GM12878 (cell line): ENCODE results near the gene GFM1. TPM values are rescaled to one million over a fixed set of nuclear protein-coding genes. Genes with fewer than 3 reads are reported as not detected.
A peak's percentile ranks its signal among the peaks of the same experiment; 100 is the strongest.

Source experiments
- ATAC-seq: fragments of 200-7000 bp; cut with Tn5 transposase; 3 replicates; pipeline ENCODE4 v1.9.1; 2020; ENCODE audit warnings: mild to moderate bottlenecking, moderate library complexity
- BruUV-seq: library from RNA; stranded (reverse); fragments of 400-500 nt; replicated peaks from 2 replicates; lab custom pipeline; 2021; lab: Mats Ljungman, UMichigan
- CTCF ChIA-PET: fragments of 300-600 bp; sonication (Branson Sonifier 250); formaldehyde crosslinking; extraction: SDS; loops from one replicate; lab custom pipeline; 2021; ENCODE audit warnings: inconsistent platforms; lab: Yijun Ruan, JAX
- POLR2A ChIA-PET: fragments of 350-600 bp; formaldehyde crosslinking; extraction: SDS; loops from one replicate; lab custom pipeline; 2021; ENCODE audit warnings: inconsistent platforms; lab: Charles Lee
- RAD21 ChIA-PET: fragments of 300-600 bp; sonication (Branson Sonifier 250); formaldehyde crosslinking; loops from one replicate; lab custom pipeline; 2023; ENCODE audit warnings: antibody characterized with exemption; ENCODE audit not compliant: unreplicated experiment; lab: Charles Lee
- SMC1A ChIA-PET: fragments of 300-600 bp; sonication (Branson Sonifier 250); formaldehyde crosslinking; loops from one replicate; lab custom pipeline; 2023; ENCODE audit not compliant: unreplicated experiment, uncharacterized antibody; lab: Charles Lee
- DNase-seq: peaks from one replicate; pipeline ENCODE4 v3.0.0-alpha.2; 2011; ENCODE audit warnings: low read depth, low spot score
- FAIRE-seq: peaks from 3 replicates; lab custom pipeline; 2011; peaks lifted over from hg19 to GRCh38; lab: Jason Lieb, UNC
- H2AFZ ChIP-seq: 2 replicates; pipeline ENCODE4 v1.6.0; 2011; ENCODE audit warnings: low read depth, low read length, control low read depth; ENCODE audit not compliant: control insufficient read depth
- H3K27ac ChIP-seq: 2 replicates; pipeline ENCODE4 v1.5.1; 2011; ENCODE audit warnings: control low read depth; ENCODE audit not compliant: control insufficient read depth, insufficient read depth
- H3K27me3 ChIP-seq, 2 experiments: replicated peaks in 1 of 2; 2 replicates each; pipeline versions ENCODE4 v1.6.0 to v1.6.1; 2011; ENCODE audit warnings: low read length in 1 of 2; ENCODE audit not compliant: control insufficient read depth in 2 of 2, insufficient read depth in 2 of 2
- H3K36me3 ChIP-seq, 2 experiments: 2 replicates each; pipeline ENCODE4 v1.5.1; 2011; ENCODE audit warnings: low read length in 1 of 2; ENCODE audit not compliant: control insufficient read depth in 2 of 2, insufficient read depth in 2 of 2
- H3K4me1 ChIP-seq: 2 replicates; pipeline ENCODE4 v1.6.1; 2011; ENCODE audit warnings: mild to moderate bottlenecking, low read length, moderate library complexity, mixed read lengths; ENCODE audit not compliant: control insufficient read depth, insufficient read depth
- H3K4me2 ChIP-seq: 2 replicates; pipeline ENCODE4 v1.6.0; 2011; ENCODE audit warnings: control low read depth; ENCODE audit not compliant: control insufficient read depth, insufficient read depth
- H3K4me3 ChIP-seq: fragments of 200-600 bp; sonication (generic); 2 replicates; pipeline ENCODE4 v1.5.1; 2016
- H3K79me2 ChIP-seq: 2 replicates; pipeline ENCODE4 v1.6.0; 2011; ENCODE audit warnings: low read length; ENCODE audit not compliant: control insufficient read depth, insufficient read depth
- H3K9ac ChIP-seq: 2 replicates; pipeline ENCODE4 v1.8.0; 2011; ENCODE audit warnings: low read length, control low read depth, mixed read lengths; ENCODE audit not compliant: control insufficient read depth, insufficient read depth
- H3K9me3 ChIP-seq: replicated peaks from 3 replicates; pipeline ENCODE4 v1.5.1; 2011; ENCODE audit warnings: mild to moderate bottlenecking, low read length; ENCODE audit not compliant: control insufficient read depth, insufficient read depth
- H4K20me1 ChIP-seq: 2 replicates; pipeline ENCODE4 v1.6.0; 2011; ENCODE audit not compliant: control insufficient read depth, insufficient read depth
- WGBS: methylation state at CpG from one replicate; pipeline ENCODE4 v1.1.6; 2016; ENCODE audit warnings: low lambda C conversion rate; ENCODE audit not compliant: insufficient replicate concordance, insufficient coverage; ENCODE audit errors: missing lambda C conversion rate; 5-methylcytosine and 5-hydroxymethylcytosine counted together
- in situ Hi-C: fragments of 300-500 bp; cut with MboI; formaldehyde crosslinking; loops from 9 replicates; pipeline ENCODE4 v1.14.3; 2018; ENCODE audit warnings: mixed read lengths
- intact Hi-C: fragments of 100-400 bp; cut with micrococcal nuclease; formaldehyde crosslinking; loops from one replicate; pipeline ENCODE4 v1.14.2; 2022; ENCODE audit not compliant: unreplicated experiment
- polyA plus RNA-seq, 11 experiments: library from polyadenylated mRNA; depleted of rRNA in 4 of 11; unstranded in 6 of 11; stranded (reverse) in 5 of 11; fragments of >200 nt; fragmentation: Nextera tagmentation in 4 of 11; fragmentation: Illumina TruSeq in 1 of 11; extraction: Ambion mirVana in 4 of 11; extraction: Trizol in 1 of 11; gene quantifications; 1 replicate in 1 of 11; 2 replicates in 10 of 11; pipeline versions ENCODE4 v1.2.1 to v1.2.3, GENCODE V29; 2011 to 2016; ENCODE audit warnings: inconsistent platforms in 2 of 11, missing spikeins in 2 of 11, low read depth in 1 of 11
- total RNA-seq, 4 experiments: library from RNA; depleted of rRNA in 3 of 4; stranded (reverse); fragments of >200 nt in 3 of 4; fragmentation: Illumina TruSeq in 1 of 4; extraction: Trizol in 1 of 4; gene quantifications; 2 replicates each; pipeline versions ENCODE4 v1.2.1 to v1.2.3, GENCODE V29; 2013 to 2021
- TF ChIP-seq, protein P1 (sequence below): fragments of 450-650 bp; formaldehyde crosslinking; IDR thresholded peaks from 2 replicates; pipeline ENCODE4 v1.4.0; 2020; ENCODE audit warnings: mild to moderate bottlenecking, moderate library complexity
- TF ChIP-seq, protein P2 (sequence below): fragments of 450-650 bp; IDR thresholded peaks from 2 replicates; pipeline ENCODE4 v1.6.1; 2016; ENCODE audit warnings: mild to moderate bottlenecking

The GFM1 gene
- total and polyA plus RNA-seq, 10 of the 15 experiments (the other 5 are each of a cell fraction or from before 2014, with no cell fraction given): 36.9 to 87.2 (median 57.3) TPM

DNA sequence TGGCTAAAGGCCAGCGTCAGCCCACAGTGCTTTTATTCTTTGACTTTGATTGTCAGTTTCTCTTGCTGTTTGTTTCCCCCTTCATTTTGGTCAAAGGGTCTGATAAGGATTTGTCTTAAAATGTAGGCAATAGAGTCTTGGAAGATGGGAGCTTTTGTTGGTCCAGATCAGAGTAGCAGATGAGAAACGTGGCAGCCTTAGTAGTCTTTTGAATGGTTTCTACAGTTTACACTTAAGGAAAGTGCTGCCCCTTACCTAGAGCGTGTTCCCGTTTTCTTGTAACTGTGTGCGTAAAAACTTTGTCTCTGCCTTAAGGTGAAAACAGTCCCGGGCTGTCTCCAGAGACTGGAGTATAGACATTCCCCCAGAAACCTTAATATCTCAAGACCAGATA is 27.5 kb downstream of the GFM1 start:
- no TSS peak for BruUV-seq

More for the DNA sequence above, 27.5 kb downstream of the GFM1 start:
- peak overlapping the region; percentile 93 for H2AFZ ChIP-seq
- 6% methylated on average over 6 of the region's 6 CpGs for WGBS
- no peak for FAIRE-seq
- peaks cover 4% of the 10 kb centered on the region for H3K79me2 ChIP-seq
- peaks cover 4% of the 10 kb centered on the region; the same call in 1 of the 2 replicates for H3K4me1 ChIP-seq
- H3K36me3 ChIP-seq: peaks cover 0 to 11% of the 10 kb centered on the region in 2 experiments; a peak in 2 of 4 replicates
- H4K20me1 ChIP-seq: no peaks in the 10 kb centered on the region
- peak overlapping the region; percentile 75 for H3K27ac ChIP-seq
- ATAC-seq: peak; percentile 28
- peak; percentile 7 for DNase-seq
- ChIA-PET SMC1A (interaction anchor here (1.3 to 1.6 kb wide), 2 partner anchors 27 to 30 kb away, joined by 3 to 4 read pairs; no protein-coding TSS in a partner anchor), CTCF (interaction anchor here (0.7 to 5.9 kb wide), 8 partner anchors 8 to 129 kb away, joined by 3 to 60 read pairs (median 5); partner anchors contain the start of gene GFM1), POLR2A (interaction anchor here (1.2 kb wide), 2 partner anchors 11 to 27 kb away, joined by 3 to 5 read pairs; partner anchors contain the start of gene GFM1), RAD21 (interaction anchor here (0.6 to 0.7 kb wide), 2 partner anchors 117 to 120 kb away, joined by 3 read pairs; no protein-coding TSS in a partner anchor)
- H3K4me3 ChIP-seq: peak overlapping the region; percentile 78
- H3K9ac ChIP-seq: peak overlapping the region; percentile 85
- intact Hi-C loops (loop anchor here (5.0 kb wide), 1 partner anchor 120 kb away; no protein-coding TSS in a partner anchor), in situ Hi-C loops (no loop called here)
- TF ChIP-seq, protein P1, sequence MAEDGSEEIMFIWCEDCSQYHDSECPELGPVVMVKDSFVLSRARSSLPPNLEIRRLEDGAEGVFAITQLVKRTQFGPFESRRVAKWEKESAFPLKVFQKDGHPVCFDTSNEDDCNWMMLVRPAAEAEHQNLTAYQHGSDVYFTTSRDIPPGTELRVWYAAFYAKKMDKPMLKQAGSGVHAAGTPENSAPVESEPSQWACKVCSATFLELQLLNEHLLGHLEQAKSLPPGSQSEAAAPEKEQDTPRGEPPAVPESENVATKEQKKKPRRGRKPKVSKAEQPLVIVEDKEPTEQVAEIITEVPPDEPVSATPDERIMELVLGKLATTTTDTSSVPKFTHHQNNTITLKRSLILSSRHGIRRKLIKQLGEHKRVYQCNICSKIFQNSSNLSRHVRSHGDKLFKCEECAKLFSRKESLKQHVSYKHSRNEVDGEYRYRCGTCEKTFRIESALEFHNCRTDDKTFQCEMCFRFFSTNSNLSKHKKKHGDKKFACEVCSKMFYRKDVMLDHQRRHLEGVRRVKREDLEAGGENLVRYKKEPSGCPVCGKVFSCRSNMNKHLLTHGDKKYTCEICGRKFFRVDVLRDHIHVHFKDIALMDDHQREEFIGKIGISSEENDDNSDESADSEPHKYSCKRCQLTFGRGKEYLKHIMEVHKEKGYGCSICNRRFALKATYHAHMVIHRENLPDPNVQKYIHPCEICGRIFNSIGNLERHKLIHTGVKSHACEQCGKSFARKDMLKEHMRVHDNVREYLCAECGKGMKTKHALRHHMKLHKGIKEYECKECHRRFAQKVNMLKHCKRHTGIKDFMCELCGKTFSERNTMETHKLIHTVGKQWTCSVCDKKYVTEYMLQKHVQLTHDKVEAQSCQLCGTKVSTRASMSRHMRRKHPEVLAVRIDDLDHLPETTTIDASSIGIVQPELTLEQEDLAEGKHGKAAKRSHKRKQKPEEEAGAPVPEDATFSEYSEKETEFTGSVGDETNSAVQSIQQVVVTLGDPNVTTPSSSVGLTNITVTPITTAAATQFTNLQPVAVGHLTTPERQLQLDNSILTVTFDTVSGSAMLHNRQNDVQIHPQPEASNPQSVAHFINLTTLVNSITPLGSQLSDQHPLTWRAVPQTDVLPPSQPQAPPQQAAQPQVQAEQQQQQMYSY (CRISPR knock-in tag): no peak
- TF ChIP-seq, protein P2, sequence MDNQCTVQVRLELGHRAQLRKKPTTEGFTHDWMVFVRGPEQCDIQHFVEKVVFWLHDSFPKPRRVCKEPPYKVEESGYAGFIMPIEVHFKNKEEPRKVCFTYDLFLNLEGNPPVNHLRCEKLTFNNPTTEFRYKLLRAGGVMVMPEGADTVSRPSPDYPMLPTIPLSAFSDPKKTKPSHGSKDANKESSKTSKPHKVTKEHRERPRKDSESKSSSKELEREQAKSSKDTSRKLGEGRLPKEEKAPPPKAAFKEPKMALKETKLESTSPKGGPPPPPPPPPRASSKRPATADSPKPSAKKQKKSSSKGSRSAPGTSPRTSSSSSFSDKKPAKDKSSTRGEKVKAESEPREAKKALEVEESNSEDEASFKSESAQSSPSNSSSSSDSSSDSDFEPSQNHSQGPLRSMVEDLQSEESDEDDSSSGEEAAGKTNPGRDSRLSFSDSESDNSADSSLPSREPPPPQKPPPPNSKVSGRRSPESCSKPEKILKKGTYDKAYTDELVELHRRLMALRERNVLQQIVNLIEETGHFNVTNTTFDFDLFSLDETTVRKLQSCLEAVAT: peak; percentile 16; the same call in 1 of the 2 replicates
- H3K9me3 ChIP-seq: no peaks in the 10 kb centered on the region
- H3K4me2 ChIP-seq: peak overlapping the region; percentile 95
- no peaks in the 10 kb centered on the region for H3K27me3 ChIP-seq
